GM12864 (cell line): ENCODE data around the gene EIF2B1.

ENCODE experiments used
- DNase-seq: peaks from one replicate; pipeline ENCODE4 v3.0.0-alpha.2; 2011; ENCODE audit warnings: low read depth
- H3K4me3 ChIP-seq: 2 replicates; pipeline ENCODE4 v1.5.1; 2011; ENCODE audit warnings: mild to moderate bottlenecking, low read depth, low read length, control low read depth
- CTCF ChIP-seq: IDR thresholded peaks from 2 replicates; pipeline ENCODE4 v1.5.1; 2011; ENCODE audit warnings: low read depth, mild to moderate bottlenecking, moderate library complexity, low read length, control low read depth, inconsistent platforms; ENCODE audit errors: missing control alignments

Gene EIF2B1

GRCh38 chr12:123621619-123622530 is 11.6 kb downstream of the EIF2B1 start:
- TF ChIP-seq CTCF, result no peak
- H3K4me3 ChIP-seq, result no peak overlapping the region
- DNase-seq, result no peak

- DNase-seq, result no peak
- no peak overlapping the region for H3K4me3 ChIP-seq
- TF ChIP-seq CTCF, result no peak
Observed at GRCh38 chr12:123621101-123621500, 12.4 kb downstream of the EIF2B1 start.

- H3K4me3 ChIP-seq, result no peak overlapping the region
- DNase-seq, result no peak
- TF ChIP-seq CTCF, result no peak
Observed at GRCh38 chr12:123617580-123617979, 15.9 kb downstream of the EIF2B1 start.

- H3K4me3 ChIP-seq, result no peak overlapping the region
- no peak for TF ChIP-seq CTCF
- no peak for DNase-seq
Observed at GRCh38 chr12:123617144-123617543, 16.3 kb downstream of the EIF2B1 start.

GRCh38 chr12:123614531-123614930 is 19.0 kb downstream of the EIF2B1 start:
- no peak overlapping the region for H3K4me3 ChIP-seq
- no peak for TF ChIP-seq CTCF
- DNase-seq, result no peak

GRCh38 chr12:123614110-123614509 is 19.4 kb downstream of the EIF2B1 start:
- no peak for TF ChIP-seq CTCF
- DNase-seq, result no peak
- no peak overlapping the region for H3K4me3 ChIP-seq

- H3K4me3 ChIP-seq, result no peak overlapping the region
- DNase-seq, result no peak
- no peak for TF ChIP-seq CTCF
Observed at GRCh38 chr12:123608182-123608581, 25.3 kb downstream of the EIF2B1 start.
